Effector memory CD8-positive, alpha-beta T cell (primary cell): ENCODE results near the gene SLC24A3.

ENCODE experiments used
- ATAC-seq: fragments of 150-1000 bp; cut with Tn5 transposase; replicated peaks from 2 replicates; pipeline ENCODE4 v1.10.0; 2021; ENCODE audit warnings: mild to moderate bottlenecking, moderate library complexity
- DNase-seq, 3 experiments: peaks; one replicate each; pipeline ENCODE4 v3.0.0; 2021
- H3K27ac Mint-ChIP-seq, 2 donors: one replicate each; pipeline ENCODE4 v1.8.0; 2022; ENCODE audit warnings: mild to moderate bottlenecking in 2 of 2, mixed read lengths in 2 of 2, moderate library complexity in 2 of 2
- H3K27me3 Mint-ChIP-seq, 2 donors: one replicate each; pipeline ENCODE4 v1.8.0; 2022; ENCODE audit warnings: mixed read lengths in 2 of 2
- H3K36me3 Mint-ChIP-seq: one replicate; pipeline ENCODE4 v1.8.0; 2022; ENCODE audit warnings: mild to moderate bottlenecking, moderate library complexity, mixed read lengths; ENCODE audit not compliant: insufficient read depth
- H3K4me1 Mint-ChIP-seq, 2 donors: one replicate each; pipeline ENCODE4 v1.8.0; 2022; ENCODE audit warnings: low read depth in 2 of 2, mixed read lengths in 2 of 2
- H3K4me3 Mint-ChIP-seq, 2 donors: one replicate each; pipeline ENCODE4 v1.8.0; 2022; ENCODE audit warnings: mild to moderate bottlenecking in 2 of 2, mixed read lengths in 2 of 2, moderate library complexity in 2 of 2
- H3K9me3 Mint-ChIP-seq, 2 donors: one replicate each; pipeline ENCODE4 v1.8.0; 2022; ENCODE audit warnings: mixed read lengths in 2 of 2

Gene SLC24A3

GRCh38 chr20:19431316-19431700 lies 218.9 kb downstream of the SLC24A3 start:
- H3K4me3 Mint-ChIP-seq, result no peak overlapping the region
- H3K27ac Mint-ChIP-seq, result no peak overlapping the region
- no peaks in the 10 kb centered on the region for H3K36me3 Mint-ChIP-seq
- DNase-seq, result no peak
- no peak for ATAC-seq
- no peaks in the 10 kb centered on the region for H3K4me1 Mint-ChIP-seq
- peaks cover 0 to 9% of the 10 kb centered on the region in 2 donors for H3K27me3 Mint-ChIP-seq
- H3K9me3 Mint-ChIP-seq, result no peaks in the 10 kb centered on the region

DNA sequence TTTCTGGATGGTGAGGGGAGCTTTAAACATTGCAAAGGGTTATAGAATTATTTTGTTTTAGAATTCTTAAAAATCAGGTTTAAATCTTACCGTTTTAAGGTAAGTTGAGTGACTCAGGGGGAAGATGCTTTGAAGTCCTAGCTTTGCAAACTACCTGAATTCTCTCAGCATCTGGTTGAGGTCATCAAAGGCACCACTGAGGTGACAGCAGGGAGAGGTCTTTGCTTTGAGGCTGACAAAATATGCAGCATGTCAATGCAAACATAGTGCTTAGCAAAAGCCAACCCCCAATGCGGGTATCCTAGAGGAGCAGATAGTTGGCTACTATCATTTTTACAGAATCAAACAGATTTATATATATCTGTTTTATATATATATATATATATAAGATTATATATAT lies 219.5 kb downstream of the SLC24A3 start:
- no peak overlapping the region for H3K27ac Mint-ChIP-seq
- DNase-seq (no peak), ATAC-seq (no peak)
- H3K27me3 Mint-ChIP-seq, result peaks cover 0 to 9% of the 10 kb centered on the region in 2 donors
- no peaks in the 10 kb centered on the region for H3K4me1 Mint-ChIP-seq
- no peaks in the 10 kb centered on the region for H3K36me3 Mint-ChIP-seq
- H3K4me3 Mint-ChIP-seq, result no peak overlapping the region
- H3K9me3 Mint-ChIP-seq, result no peaks in the 10 kb centered on the region

- H3K4me1 Mint-ChIP-seq, result no peaks in the 10 kb centered on the region
- no peak for ATAC-seq
- H3K4me3 Mint-ChIP-seq, result no peak overlapping the region
- H3K27ac Mint-ChIP-seq, result no peak overlapping the region
- H3K36me3 Mint-ChIP-seq, result no peaks in the 10 kb centered on the region
- H3K9me3 Mint-ChIP-seq, result no peaks in the 10 kb centered on the region
- DNase-seq, result no peak
- peaks cover 0 to 9% of the 10 kb centered on the region in 2 donors for H3K27me3 Mint-ChIP-seq
These were observed 221.2 kb downstream of the SLC24A3 start for GRCh38 chr20:19433371-19434350.

DNA sequence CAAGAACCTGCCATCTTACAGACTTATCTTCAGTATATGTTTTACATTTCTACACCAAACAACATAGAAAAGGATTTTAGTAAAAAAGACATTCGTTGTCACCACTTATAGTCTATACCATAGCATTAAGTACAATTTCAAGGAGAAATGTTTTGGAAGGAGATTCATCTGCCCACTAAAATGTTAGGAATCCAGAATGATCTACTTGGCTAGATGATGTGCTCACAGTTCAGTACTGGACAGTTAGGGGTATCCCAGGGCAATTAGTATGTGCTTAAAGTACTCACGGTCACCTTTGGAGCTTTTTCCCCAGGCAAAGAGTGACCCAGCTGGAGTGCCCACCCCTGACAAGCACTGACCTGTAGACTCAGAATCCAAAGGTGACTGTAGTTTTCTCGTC lies 222.9 kb downstream of the SLC24A3 start:
- H3K27me3 Mint-ChIP-seq, result peaks cover 0 to 3% of the 10 kb centered on the region in 2 donors
- H3K27ac Mint-ChIP-seq, result no peak overlapping the region
- H3K9me3 Mint-ChIP-seq, result peaks cover 0 to 1% of the 10 kb centered on the region in 2 donors
- H3K4me3 Mint-ChIP-seq, result no peak overlapping the region
- H3K36me3 Mint-ChIP-seq, result no peaks in the 10 kb centered on the region
- ATAC-seq, result no peak
- H3K4me1 Mint-ChIP-seq, result no peaks in the 10 kb centered on the region
- DNase-seq, result no peak

- no peak for DNase-seq
- no peak for ATAC-seq
- no peak overlapping the region for H3K4me3 Mint-ChIP-seq
- peaks cover 0 to 2% of the 10 kb centered on the region in 2 donors for H3K4me1 Mint-ChIP-seq
- H3K27me3 Mint-ChIP-seq, result no peaks in the 10 kb centered on the region
- H3K36me3 Mint-ChIP-seq, result no peaks in the 10 kb centered on the region
- no peak overlapping the region for H3K27ac Mint-ChIP-seq
- H3K9me3 Mint-ChIP-seq, result peaks cover 0 to 1% of the 10 kb centered on the region in 2 donors
These were observed 223.4 kb downstream of the SLC24A3 start for GRCh38 chr20:19435821-19436220.

- Mint-ChIP-seq H3K27ac (no peak overlapping the region), H3K9me3 (peaks cover 0 to 1% of the 10 kb centered on the region in 2 donors), H3K4me3 (no peak overlapping the region), H3K27me3 (no peaks in the 10 kb centered on the region), H3K4me1 (peaks cover 4 to 8% of the 10 kb centered on the region in 2 donors), H3K36me3 (no peaks in the 10 kb centered on the region)
- ATAC-seq, result no peak
- DNase-seq, result no peak
These were observed 226.0 kb downstream of the SLC24A3 start for GRCh38 chr20:19438488-19438887.

- DNase-seq (peak; percentile 7 to 10 (median 9)), ATAC-seq (peak; percentile 97)
- Mint-ChIP-seq H3K9me3 (peaks cover 3 to 7% of the 10 kb centered on the region in 2 donors), H3K36me3 (no peaks in the 10 kb centered on the region), H3K27ac (peak overlapping the region in 1 of 2 donors; percentile 15), H3K4me1 (peaks cover 4 to 8% of the 10 kb centered on the region in 2 donors), H3K27me3 (no peaks in the 10 kb centered on the region), H3K4me3 (peak overlapping the region in 1 of 2 donors; percentile 37)
These were observed 228.5 kb downstream of the SLC24A3 start for GRCh38 chr20:19440660-19441527.

DNA sequence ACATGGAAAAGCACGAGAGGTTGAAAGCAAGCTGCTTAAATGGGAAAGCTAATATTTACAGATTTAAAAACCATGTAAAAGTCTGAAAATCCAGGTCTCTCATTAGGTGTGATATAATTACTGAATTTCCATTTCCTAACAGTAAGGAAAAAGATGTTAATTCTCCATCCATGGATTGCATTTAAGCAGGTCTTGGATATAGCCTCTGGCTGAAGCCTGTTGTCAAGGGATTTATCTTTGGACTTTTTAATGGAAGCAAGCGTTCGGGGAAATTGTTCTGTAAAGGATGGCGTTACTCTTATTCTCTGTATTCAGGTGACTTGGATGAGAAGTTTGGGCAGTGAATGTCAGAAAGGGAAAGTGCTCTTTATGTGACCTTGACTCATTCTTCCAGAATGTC lies 233.8 kb downstream of the SLC24A3 start:
- Mint-ChIP-seq H3K4me1 (peaks cover 1 to 5% of the 10 kb centered on the region in 2 donors), H3K27me3 (peaks cover 0 to 8% of the 10 kb centered on the region in 2 donors), H3K27ac (no peak overlapping the region)

GRCh38 chr20:19448632-19449031 lies 236.2 kb downstream of the SLC24A3 start:
- Mint-ChIP-seq H3K27ac (no peak overlapping the region), H3K4me3 (no peak overlapping the region), H3K27me3 (peaks cover 0 to 8% of the 10 kb centered on the region in 2 donors), H3K36me3 (no peaks in the 10 kb centered on the region), H3K9me3 (peaks cover 3 to 7% of the 10 kb centered on the region in 2 donors), H3K4me1 (peaks cover 10 to 11% of the 10 kb centered on the region in 2 donors)
- DNase-seq (no peak), ATAC-seq (no peak)

More for the DNA sequence above, 233.8 kb downstream of the SLC24A3 start:
- DNase-seq (no peak), ATAC-seq (no peak)
- no peak overlapping the region for H3K4me3 Mint-ChIP-seq
- H3K9me3 Mint-ChIP-seq, result peaks cover 3 to 7% of the 10 kb centered on the region in 2 donors
- H3K36me3 Mint-ChIP-seq, result no peaks in the 10 kb centered on the region

DNA sequence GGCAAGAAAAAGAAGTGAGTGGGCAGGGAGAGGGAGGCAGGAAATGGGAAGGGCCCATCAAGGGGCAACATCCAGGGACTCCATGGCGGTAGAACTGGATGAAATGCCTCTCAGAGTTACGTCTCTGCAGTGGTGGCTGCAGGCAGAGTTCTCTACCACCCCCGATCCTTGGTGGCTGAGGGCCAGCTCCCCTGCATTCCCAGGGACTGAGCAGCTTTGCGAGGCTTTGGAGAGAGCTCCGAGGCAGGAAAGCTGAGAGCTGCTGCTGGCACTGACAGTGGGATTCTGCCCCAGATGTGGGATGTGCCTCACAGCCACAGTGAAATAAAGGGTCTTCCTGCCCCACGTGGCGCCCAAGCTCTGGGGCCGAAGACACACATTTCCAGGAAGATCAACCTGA lies 236.6 kb downstream of the SLC24A3 start:
- Mint-ChIP-seq H3K4me3 (no peak overlapping the region), H3K36me3 (no peaks in the 10 kb centered on the region), H3K27ac (no peak overlapping the region), H3K27me3 (peaks cover 0 to 8% of the 10 kb centered on the region in 2 donors), H3K9me3 (peaks cover 3 to 7% of the 10 kb centered on the region in 2 donors), H3K4me1 (peaks cover 10 to 11% of the 10 kb centered on the region in 2 donors)
- ATAC-seq, result no peak
- no peak for DNase-seq

GRCh38 chr20:19451231-19451922 lies 238.9 kb downstream of the SLC24A3 start:
- Mint-ChIP-seq H3K27ac (peak overlapping the region in 1 of 2 donors; percentile 84), H3K9me3 (peaks cover 0 to 1% of the 10 kb centered on the region in 2 donors), H3K4me1 (peaks cover 10 to 11% of the 10 kb centered on the region in 2 donors), H3K4me3 (peak overlapping the region; percentile 30 to 69), H3K27me3 (peaks cover 0 to 8% of the 10 kb centered on the region in 2 donors), H3K36me3 (no peaks in the 10 kb centered on the region)
- ATAC-seq (peak; percentile 14), DNase-seq (no peak)

DNA sequence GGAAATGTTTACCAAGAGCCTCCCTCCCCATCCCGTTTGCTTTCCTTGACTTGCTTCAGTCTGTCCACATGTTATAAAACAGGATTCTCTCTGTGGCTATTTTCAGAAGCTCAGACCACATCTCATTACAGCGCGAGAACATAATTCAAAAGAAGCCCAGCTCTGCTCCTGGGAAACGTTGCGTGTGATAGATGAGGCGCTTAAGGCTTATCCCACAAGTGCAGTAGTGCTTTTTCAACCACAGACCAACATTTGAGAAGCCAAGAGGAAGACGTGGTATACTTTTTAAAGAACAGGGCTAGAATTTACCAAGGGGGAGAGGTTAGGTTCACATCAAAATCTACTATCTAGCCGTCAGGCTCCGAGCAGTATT lies 239.5 kb downstream of the SLC24A3 start:
- DNase-seq, result no peak
- Mint-ChIP-seq H3K4me1 (peaks cover 10 to 11% of the 10 kb centered on the region in 2 donors), H3K4me3 (peak overlapping the region; percentile 30 to 69), H3K36me3 (no peaks in the 10 kb centered on the region), H3K9me3 (peaks cover 0 to 1% of the 10 kb centered on the region in 2 donors), H3K27ac (peak overlapping the region in 1 of 2 donors; percentile 84), H3K27me3 (peaks cover 0 to 5% of the 10 kb centered on the region in 2 donors)
- peak; percentile 35 for ATAC-seq

DNA sequence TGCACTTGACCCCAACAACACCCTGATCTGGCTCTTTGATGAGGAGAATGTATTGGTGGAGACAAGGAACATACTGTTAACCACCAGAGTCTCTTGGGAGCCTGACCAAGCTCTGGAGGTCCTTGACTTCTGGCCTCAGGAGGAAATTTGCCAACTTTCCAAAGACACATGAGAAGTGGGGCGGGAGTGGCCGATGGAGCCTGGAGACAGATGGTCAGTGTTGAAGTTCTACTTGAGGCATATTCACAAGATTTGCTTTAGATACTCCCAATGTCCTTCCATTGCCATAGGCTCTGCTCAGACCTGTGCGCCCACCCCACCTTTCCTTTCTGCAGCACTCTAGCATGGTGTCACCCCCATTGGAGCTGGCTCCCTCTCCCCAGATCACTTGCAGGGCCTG lies 241.0 kb downstream of the SLC24A3 start:
- H3K9me3 Mint-ChIP-seq, result peaks cover 0 to 1% of the 10 kb centered on the region in 2 donors
- DNase-seq (no peak), ATAC-seq (no peak)
- no peak overlapping the region for H3K27ac Mint-ChIP-seq
- H3K27me3 Mint-ChIP-seq, result no peaks in the 10 kb centered on the region
- H3K36me3 Mint-ChIP-seq, result no peaks in the 10 kb centered on the region
- H3K4me1 Mint-ChIP-seq, result peaks cover 10 to 11% of the 10 kb centered on the region in 2 donors
- no peak overlapping the region for H3K4me3 Mint-ChIP-seq
